CD4-positive, alpha-beta T cell (primary cell): Measurements from ENCODE around the gene IFT27. TPM values are rescaled to one million over a fixed set of nuclear protein-coding genes. Genes with fewer than 3 reads are reported as not detected.

ENCODE experiments used
- ATAC-seq: fragments of 200-7000 bp; cut with Tn5 transposase; one replicate; pipeline ENCODE4 v1.10.0; 2022; ENCODE audit warnings: mild to moderate bottlenecking; ENCODE audit not compliant: poor library complexity
- CTCF ChIA-PET: fragments of 350-600 bp; sonication (Branson Sonifier 250); formaldehyde crosslinking; loops from one replicate; lab custom pipeline; 2021; ENCODE audit warnings: antibody characterized with exemption, inconsistent platforms; lab: Charles Lee
- POLR2A ChIA-PET: fragments of 350-600 bp; sonication (Branson Sonifier 250); formaldehyde crosslinking; loops from one replicate; lab custom pipeline; 2021; ENCODE audit warnings: antibody characterized with exemption, inconsistent platforms; lab: Charles Lee
- DNase-seq, 14 experiments: peaks; one replicate each; pipeline ENCODE4 v3.0.0-alpha.2; 2013 to 2020; ENCODE audit warnings: mixed read lengths in 2 of 14
- H3K27ac ChIP-seq, 2 donors: one replicate each; pipeline versions ENCODE4 v1.5.1 to v1.7.0; 2013; ENCODE audit warnings: low read length in 2 of 2, low read depth in 1 of 2, mild to moderate bottlenecking in 1 of 2
- H3K27me3 ChIP-seq, 2 experiments: 1 replicate in 1 of 2; 2 replicates in 1 of 2; pipeline versions ENCODE4 v1.6.1 to v1.7.0; 2013; ENCODE audit warnings: low read length in 2 of 2, control low read depth in 1 of 2, mild to moderate bottlenecking in 1 of 2, moderate library complexity in 1 of 2; ENCODE audit not compliant: insufficient read depth in 2 of 2, control insufficient read depth in 1 of 2
- H3K36me3 ChIP-seq: one replicate; pipeline ENCODE4 v1.6.1; 2013; ENCODE audit warnings: low read length, control low read depth; ENCODE audit not compliant: insufficient read depth
- H3K4me1 ChIP-seq: one replicate; pipeline ENCODE4 v1.6.1; 2013; ENCODE audit warnings: low read length, control low read depth; ENCODE audit not compliant: insufficient read depth
- H3K4me3 ChIP-seq: one replicate; pipeline ENCODE4 v1.5.1; 2013; ENCODE audit warnings: mild to moderate bottlenecking, low read length, moderate library complexity
- H3K9me3 ChIP-seq, 2 experiments: 1 replicate in 1 of 2; 2 replicates in 1 of 2; pipeline versions ENCODE4 v1.6.1 to v1.7.0; 2013; ENCODE audit warnings: low read length in 2 of 2, mild to moderate bottlenecking in 2 of 2, control low read depth in 1 of 2, moderate library complexity in 1 of 2; ENCODE audit not compliant: control insufficient read depth in 1 of 2, insufficient read depth in 1 of 2
- H3K27ac Mint-ChIP-seq: one replicate; pipeline ENCODE4 v1.8.0; 2020; ENCODE audit warnings: mixed read lengths
- H3K27me3 Mint-ChIP-seq: one replicate; pipeline ENCODE4 v1.8.0; 2021; ENCODE audit warnings: mixed read lengths
- H3K36me3 Mint-ChIP-seq: one replicate; pipeline ENCODE4 v1.8.0; 2021; ENCODE audit warnings: low read depth, mixed read lengths
- H3K4me1 Mint-ChIP-seq: one replicate; pipeline ENCODE4 v1.8.0; 2021; ENCODE audit warnings: low read depth, mixed read lengths
- H3K4me3 Mint-ChIP-seq: one replicate; pipeline ENCODE4 v1.8.0; 2020; ENCODE audit warnings: mild to moderate bottlenecking, mixed read lengths
- H3K9me3 Mint-ChIP-seq: one replicate; pipeline ENCODE4 v1.8.0; 2020; ENCODE audit warnings: mixed read lengths
- intact Hi-C, 2 experiments: fragments of 100-400 bp; cut with DNase I in 1 of 2; cut with micrococcal nuclease in 1 of 2; formaldehyde crosslinking; loops; one replicate each; pipeline versions ENCODE4 v1.15.1 to v1.9.0; 2023 to 2025; cut with DNase I, micrococcal nuclease
- total RNA-seq, 174 experiments: library from RNA in 2 of 174; stranded (reverse) in 2 of 174; gene quantifications; one replicate each; pipeline ENCODE4 v1.2.3 and lab custom pipeline; 2021 to 2026
- TF ChIP-seq, protein P1 (sequence below): fragments of 200-600 bp; IDR thresholded peaks from one replicate; pipeline ENCODE4 v1.8.0; 2022; ENCODE audit warnings: antibody characterized with exemption, mild to moderate bottlenecking

Gene IFT27
- total RNA-seq, 2 experiments from 2014 or later = 10.2 to 10.9 TPM

DNA sequence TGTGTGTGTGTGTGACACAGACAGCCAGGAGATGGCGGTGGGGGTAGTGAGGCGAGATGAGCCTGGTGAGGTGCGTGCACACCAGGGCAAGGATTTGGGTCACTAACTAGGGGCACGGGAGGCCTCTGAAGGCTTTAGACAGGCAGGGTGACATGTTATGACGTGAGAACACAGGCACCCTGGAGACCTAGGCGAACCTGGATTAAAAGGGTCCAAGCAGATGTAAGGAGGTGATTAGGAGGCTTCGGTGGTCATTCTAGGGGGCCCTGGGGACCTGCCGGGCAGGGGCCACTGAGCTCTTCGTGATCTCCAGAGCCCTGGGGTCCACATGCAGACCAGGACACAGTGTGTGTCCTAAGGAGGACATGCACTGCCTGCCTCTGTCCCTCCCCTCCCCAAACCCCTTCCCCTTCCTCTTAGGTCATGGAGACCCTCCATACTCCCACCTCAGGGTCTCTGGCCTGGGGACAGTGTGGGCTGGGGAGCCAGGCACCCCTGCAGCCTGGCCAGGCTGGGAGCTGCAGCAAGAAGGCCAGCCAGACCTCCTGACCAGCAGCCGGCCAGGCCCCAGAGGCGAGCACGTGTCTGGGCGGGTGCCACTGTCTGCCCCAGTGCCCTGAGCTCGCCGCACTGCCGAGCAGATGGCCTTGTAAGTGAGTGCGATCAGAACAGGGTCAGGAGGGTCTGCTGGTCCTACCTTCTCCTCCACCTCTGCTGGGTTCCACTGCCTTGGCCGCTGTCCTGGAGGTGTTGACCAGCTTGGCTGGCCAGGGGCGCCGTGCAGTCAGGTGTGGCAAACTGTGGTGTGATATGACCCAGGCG, 32.1 kb downstream of the IFT27 start:
- intact Hi-C loops = no loop called here
- H3K27me3 Mint-ChIP-seq = peaks cover 18% of the 10 kb centered on the region
- H3K27me3 ChIP-seq = peaks cover 4% of the 10 kb centered on the region in 2 experiments
- TF ChIP-seq, protein P1, sequence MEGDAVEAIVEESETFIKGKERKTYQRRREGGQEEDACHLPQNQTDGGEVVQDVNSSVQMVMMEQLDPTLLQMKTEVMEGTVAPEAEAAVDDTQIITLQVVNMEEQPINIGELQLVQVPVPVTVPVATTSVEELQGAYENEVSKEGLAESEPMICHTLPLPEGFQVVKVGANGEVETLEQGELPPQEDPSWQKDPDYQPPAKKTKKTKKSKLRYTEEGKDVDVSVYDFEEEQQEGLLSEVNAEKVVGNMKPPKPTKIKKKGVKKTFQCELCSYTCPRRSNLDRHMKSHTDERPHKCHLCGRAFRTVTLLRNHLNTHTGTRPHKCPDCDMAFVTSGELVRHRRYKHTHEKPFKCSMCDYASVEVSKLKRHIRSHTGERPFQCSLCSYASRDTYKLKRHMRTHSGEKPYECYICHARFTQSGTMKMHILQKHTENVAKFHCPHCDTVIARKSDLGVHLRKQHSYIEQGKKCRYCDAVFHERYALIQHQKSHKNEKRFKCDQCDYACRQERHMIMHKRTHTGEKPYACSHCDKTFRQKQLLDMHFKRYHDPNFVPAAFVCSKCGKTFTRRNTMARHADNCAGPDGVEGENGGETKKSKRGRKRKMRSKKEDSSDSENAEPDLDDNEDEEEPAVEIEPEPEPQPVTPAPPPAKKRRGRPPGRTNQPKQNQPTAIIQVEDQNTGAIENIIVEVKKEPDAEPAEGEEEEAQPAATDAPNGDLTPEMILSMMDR = no peak
- ChIA-PET CTCF (interaction anchor here (1.2 kb wide), 1 partner anchor 14 kb away, joined by 3 read pairs; no protein-coding TSS in a partner anchor), POLR2A (no interaction called here)
- ATAC-seq = no peak
- H3K27ac ChIP-seq = no peak overlapping the region
- H3K36me3 Mint-ChIP-seq = no peaks in the 10 kb centered on the region
- DNase-seq = no peak
- H3K4me3 ChIP-seq = no peak overlapping the region
- no peaks in the 10 kb centered on the region for H3K4me1 Mint-ChIP-seq
- H3K4me3 Mint-ChIP-seq = no peak overlapping the region
- no peaks in the 10 kb centered on the region for H3K4me1 ChIP-seq
- peaks cover 2% of the 10 kb centered on the region for H3K9me3 Mint-ChIP-seq
- peaks cover 0 to 4% of the 10 kb centered on the region in 2 experiments for H3K9me3 ChIP-seq
- no peaks in the 10 kb centered on the region for H3K36me3 ChIP-seq
- H3K27ac Mint-ChIP-seq = no peak overlapping the region

DNA sequence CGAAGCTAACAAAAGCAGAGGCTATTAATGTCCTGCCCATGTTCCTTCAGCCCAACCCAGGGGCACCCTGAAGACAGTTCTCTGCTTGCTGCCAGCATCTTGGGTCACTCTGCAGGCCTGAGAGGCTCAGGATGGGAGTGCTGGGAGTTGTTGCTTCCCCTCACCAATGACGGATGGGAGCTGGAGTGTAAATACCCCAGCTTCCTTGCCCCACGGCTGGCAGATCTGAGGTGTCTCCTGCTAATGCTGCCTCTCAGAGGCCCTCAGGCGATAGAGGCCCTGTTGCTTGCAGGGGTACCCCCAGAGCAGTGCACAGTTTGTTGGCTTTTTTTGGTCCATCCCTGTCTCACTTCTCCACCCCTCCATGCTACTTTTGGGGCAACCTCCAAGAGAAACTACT, 32.9 kb downstream of the IFT27 start:
- Histone ChIP-seq H3K4me1 (no peaks in the 10 kb centered on the region), H3K36me3 (no peaks in the 10 kb centered on the region), H3K27me3 (peaks cover 4 to 12% of the 10 kb centered on the region in 2 experiments), H3K9me3 (peaks cover 0 to 4% of the 10 kb centered on the region in 2 experiments), H3K27ac (no peak overlapping the region), H3K4me3 (no peak overlapping the region)
- Mint-ChIP-seq H3K4me3 (no peak overlapping the region), H3K4me1 (no peaks in the 10 kb centered on the region), H3K9me3 (peaks cover 2% of the 10 kb centered on the region), H3K36me3 (no peaks in the 10 kb centered on the region), H3K27ac (no peak overlapping the region), H3K27me3 (peaks cover 18% of the 10 kb centered on the region)
- ATAC-seq = no peak
- CTCF ChIA-PET = no interaction called here
- TF ChIP-seq, protein P1 = no peak
- intact Hi-C loops = no loop called here
- POLR2A ChIA-PET = no interaction called here
- DNase-seq = no peak

DNA sequence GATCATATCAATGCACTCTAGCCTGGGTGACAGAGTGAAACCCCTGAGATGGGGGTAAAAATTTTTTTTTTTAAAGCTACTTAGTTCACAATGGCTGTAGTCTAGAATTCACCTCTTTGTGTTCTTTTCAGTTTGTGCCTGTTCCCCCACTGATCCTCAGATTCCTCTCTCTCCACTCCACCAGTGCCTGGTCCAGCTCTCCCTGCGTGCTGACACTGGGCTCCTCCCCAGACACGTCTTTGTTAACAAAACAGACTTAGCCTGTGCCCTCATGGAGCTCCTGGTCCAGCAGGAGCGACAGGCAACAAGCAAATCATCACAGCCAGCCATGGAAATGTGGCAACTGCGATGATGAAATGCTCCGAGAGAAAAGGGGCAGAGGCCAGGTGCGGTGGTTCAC, 34.0 kb downstream of the IFT27 start:
- Histone ChIP-seq H3K27ac (no peak overlapping the region), H3K9me3 (peaks cover 0 to 4% of the 10 kb centered on the region in 2 experiments), H3K4me3 (no peak overlapping the region), H3K27me3 (peaks cover 4 to 18% of the 10 kb centered on the region in 2 experiments), H3K36me3 (no peaks in the 10 kb centered on the region), H3K4me1 (no peaks in the 10 kb centered on the region)
- Mint-ChIP-seq H3K9me3 (peaks cover 2% of the 10 kb centered on the region), H3K4me1 (no peaks in the 10 kb centered on the region), H3K27ac (no peak overlapping the region), H3K4me3 (no peak overlapping the region), H3K36me3 (no peaks in the 10 kb centered on the region), H3K27me3 (peaks cover 18% of the 10 kb centered on the region)
- ATAC-seq (no peak), DNase-seq (no peak)
- ChIA-PET POLR2A (no interaction called here), CTCF (no interaction called here)
- intact Hi-C loops = no loop called here
- TF ChIP-seq, protein P1 = no peak
